A549 treated with GW870086 at 1 μM for 4 hours (cell line): Measurements from ENCODE around the gene PSMD11. TPM values are rescaled to one million over a fixed set of nuclear protein-coding genes. Genes with fewer than 3 reads are reported as not detected.

Experiments
- total RNA-seq: library from RNA; stranded (reverse); fragments of 200-300 nt; extraction: Qiagen RNA extraction; gene quantifications from 5 replicates; pipeline ENCODE4 v1.2.3, GENCODE V29; 2022; ENCODE audit warnings: low read depth

The PSMD11 gene
- 173 to 206 TPM (median 190 TPM) in 5 replicates for total RNA-seq

GRCh38 chr17:32444301-32445073, at the start of gene PSMD11:
PSMD11 (plus strand) TSS chr17:32444510; CDS start chr17:32444524, 14 bp downstream.

DNA sequence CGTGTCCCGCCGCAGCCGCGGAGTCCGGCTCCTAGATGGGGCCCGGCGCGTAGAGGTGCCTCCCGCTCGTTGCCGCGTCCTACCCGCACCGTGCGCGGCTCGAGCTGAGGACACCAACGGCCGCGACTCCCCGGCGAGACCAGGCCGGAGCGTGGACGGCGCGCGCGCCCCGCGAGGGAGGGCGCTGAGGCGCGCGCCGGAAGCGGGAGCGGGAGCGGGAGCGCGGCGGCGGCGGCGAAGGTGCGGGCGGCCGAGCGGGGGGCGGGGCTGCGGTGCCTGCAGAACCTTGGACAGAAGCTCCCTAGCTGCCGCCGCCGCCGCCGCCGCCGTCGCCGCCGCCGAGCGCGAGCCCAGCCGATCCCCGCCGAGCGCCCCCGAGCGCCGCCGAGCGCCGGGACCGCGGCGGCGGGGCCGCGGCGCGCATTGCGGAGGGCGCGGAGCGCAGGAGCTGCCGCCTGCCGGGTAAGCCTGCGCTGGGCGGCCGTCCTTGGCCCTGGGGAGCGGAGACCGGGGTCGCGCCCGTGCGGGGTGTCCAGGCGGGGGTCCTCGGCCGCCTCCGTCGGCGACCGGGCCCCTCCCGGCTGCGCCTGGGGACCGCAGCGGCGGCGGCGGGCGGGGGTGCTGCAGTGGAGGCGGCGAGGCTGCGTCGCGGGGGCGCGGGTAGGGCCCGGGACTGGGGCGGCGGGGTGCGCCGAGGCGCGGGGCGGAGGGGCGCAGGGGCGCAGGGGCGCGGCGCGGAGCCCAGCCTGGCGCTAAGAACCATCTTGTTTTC, 42.6 kb downstream of the PSMD11 start, which contains the start of gene CDK5R1:
CDK5R1 (plus strand) TSS at position 293 of the 772 bp plus-strand sequence. CDS start 628 bp downstream, outside the sequence.

Other genes starting within 250 kb of the PSMD11 start
- 3.3 to 5.5 TPM (median 4.9 TPM) in 5 replicates for gene RHBDL3, start 178.7 kb upstream of the PSMD11 start, total RNA-seq
- gene C17orf75, start 102.3 kb upstream of the PSMD11 start, total RNA-seq = 26.2 to 34.5 TPM (median 28.2 TPM) in 5 replicates
- 210 to 235 TPM (median 232 TPM) in 5 replicates for gene ZNF207, start 94.4 kb upstream of the PSMD11 start, total RNA-seq
- gene CDK5R1, start 42.5 kb downstream of the PSMD11 start, total RNA-seq = 4.4 to 5.0 TPM (median 4.7 TPM) in 5 replicates